HFF-Myc (cell line): ENCODE results near the gene ARMH3.

ENCODE experiments used
- DNase-seq: peaks from one replicate; pipeline ENCODE4 v3.0.0-alpha.2; 2011; ENCODE audit warnings: low read depth; ENCODE audit errors: extremely low read depth
- H3K4me3 ChIP-seq: replicated peaks from 2 replicates; pipeline ENCODE4 v1.5.1; 2011; ENCODE audit warnings: low read depth, mild to moderate bottlenecking, control low read depth, low read length
- TF ChIP-seq, protein P1 (sequence below): IDR thresholded peaks from 2 replicates; pipeline ENCODE4 v1.5.1; 2012; ENCODE audit warnings: mild to moderate bottlenecking, low read depth, low read length, control low read depth; ENCODE audit errors: missing control alignments

Gene ARMH3

GRCh38 chr10:101969412-101969922 lies 86.5 kb downstream of the ARMH3 start:
- TF ChIP-seq, protein P1, sequence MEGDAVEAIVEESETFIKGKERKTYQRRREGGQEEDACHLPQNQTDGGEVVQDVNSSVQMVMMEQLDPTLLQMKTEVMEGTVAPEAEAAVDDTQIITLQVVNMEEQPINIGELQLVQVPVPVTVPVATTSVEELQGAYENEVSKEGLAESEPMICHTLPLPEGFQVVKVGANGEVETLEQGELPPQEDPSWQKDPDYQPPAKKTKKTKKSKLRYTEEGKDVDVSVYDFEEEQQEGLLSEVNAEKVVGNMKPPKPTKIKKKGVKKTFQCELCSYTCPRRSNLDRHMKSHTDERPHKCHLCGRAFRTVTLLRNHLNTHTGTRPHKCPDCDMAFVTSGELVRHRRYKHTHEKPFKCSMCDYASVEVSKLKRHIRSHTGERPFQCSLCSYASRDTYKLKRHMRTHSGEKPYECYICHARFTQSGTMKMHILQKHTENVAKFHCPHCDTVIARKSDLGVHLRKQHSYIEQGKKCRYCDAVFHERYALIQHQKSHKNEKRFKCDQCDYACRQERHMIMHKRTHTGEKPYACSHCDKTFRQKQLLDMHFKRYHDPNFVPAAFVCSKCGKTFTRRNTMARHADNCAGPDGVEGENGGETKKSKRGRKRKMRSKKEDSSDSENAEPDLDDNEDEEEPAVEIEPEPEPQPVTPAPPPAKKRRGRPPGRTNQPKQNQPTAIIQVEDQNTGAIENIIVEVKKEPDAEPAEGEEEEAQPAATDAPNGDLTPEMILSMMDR, result no peak
- DNase-seq, result no peak
- H3K4me3 ChIP-seq, result no peak overlapping the region

- no peak for DNase-seq
- no peak overlapping the region for H3K4me3 ChIP-seq
- TF ChIP-seq, protein P1, result no peak
Observed at GRCh38 chr10:101968940-101969321, 87.0 kb downstream of the ARMH3 start.

GRCh38 chr10:101968286-101968939 lies 87.6 kb downstream of the ARMH3 start:
- no peak overlapping the region for H3K4me3 ChIP-seq
- TF ChIP-seq, protein P1, result no peak
- no peak for DNase-seq

DNA sequence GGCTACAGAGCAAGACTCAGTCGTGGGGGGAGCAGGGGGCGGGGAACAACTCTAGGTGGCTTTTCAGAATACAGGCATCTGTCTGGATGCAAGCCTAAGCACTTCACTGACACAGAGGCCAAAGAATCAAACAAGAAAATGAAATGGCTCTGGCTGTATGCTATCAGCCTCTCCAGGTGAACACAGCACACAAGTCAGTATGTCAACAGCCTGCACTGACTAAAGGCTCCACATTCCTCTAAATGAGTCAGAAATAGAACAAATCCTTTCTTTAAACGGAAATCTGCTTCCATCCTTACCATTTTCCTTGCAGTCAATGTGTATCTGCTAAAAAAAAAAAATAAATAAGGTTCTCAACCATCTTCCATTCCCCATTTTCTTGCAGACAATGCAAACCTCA lies 88.3 kb downstream of the ARMH3 start:
- TF ChIP-seq, protein P1, result no peak
- DNase-seq, result no peak

DNA sequence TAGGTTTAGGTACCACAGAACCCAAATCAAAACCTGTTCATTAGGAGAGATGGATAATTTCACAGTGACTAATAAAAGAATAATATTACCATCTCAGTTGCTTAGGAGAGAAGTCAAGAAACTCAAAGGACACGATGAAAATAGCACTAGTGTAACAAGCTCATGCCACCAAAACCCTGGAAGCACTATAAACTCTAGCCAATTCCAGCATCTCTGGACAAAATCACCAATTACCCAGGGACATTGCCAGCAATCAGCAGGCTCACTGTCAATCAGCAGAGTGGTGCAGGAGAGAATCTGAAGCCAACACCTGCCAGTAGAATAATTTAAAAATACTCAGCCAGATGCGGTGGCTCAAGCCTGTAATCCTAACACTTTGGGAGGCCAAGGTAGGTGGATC lies 88.9 kb downstream of the ARMH3 start:
- DNase-seq, result no peak
- no peak overlapping the region for H3K4me3 ChIP-seq
- TF ChIP-seq, protein P1, result no peak

More for the DNA sequence above, 88.3 kb downstream of the ARMH3 start:
- no peak overlapping the region for H3K4me3 ChIP-seq

DNA sequence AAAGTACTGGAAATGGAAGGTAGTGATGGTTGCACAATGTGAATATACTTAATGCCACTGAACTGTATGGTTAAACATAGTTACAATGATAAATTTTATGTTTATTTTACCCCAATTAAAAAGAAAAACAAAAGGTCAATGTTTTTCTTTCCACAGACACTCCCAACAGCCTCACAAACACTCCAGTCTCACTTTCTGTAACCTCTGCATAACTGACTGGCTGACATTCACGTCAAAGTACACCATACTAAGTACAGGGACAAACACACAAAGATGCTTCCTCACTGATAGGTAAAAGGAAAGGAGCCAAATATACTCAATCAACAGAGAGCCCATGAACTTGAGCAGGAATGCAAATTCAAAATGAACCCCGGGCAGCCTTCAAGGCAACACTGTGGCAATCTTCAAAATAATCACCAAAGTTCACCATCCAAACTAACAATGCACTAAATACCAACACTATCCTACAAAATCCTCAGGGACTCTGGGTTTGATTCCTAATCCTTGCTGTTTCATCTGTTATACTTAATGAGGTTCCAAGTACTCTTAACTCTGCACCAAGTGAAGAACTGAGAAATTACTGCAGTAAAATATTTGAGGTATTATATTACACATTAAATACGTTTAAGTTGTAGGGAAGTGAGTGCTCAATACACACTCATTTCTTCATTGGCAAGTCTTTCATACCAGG lies 90.8 kb downstream of the ARMH3 start:
- TF ChIP-seq, protein P1, result no peak
- DNase-seq, result no peak
- H3K4me3 ChIP-seq, result no peak overlapping the region
